Liver (tissue), 9 donors: ENCODE measurements around the gene IL17REL. TPM values are rescaled to one million over a fixed set of nuclear protein-coding genes. Genes with fewer than 3 reads are reported as not detected.

Source experiments
- DNase-seq: peaks from one replicate; pipeline ENCODE4 v3.0.0-alpha.2; 2017; ENCODE audit warnings: low spot score
- H3K27ac ChIP-seq, 2 donors: one replicate each; pipeline ENCODE4 v1.7.0; 2013; ENCODE audit warnings: inconsistent platforms in 2 of 2, low read length in 2 of 2, control low read depth in 1 of 2, low read depth in 1 of 2, mild to moderate bottlenecking in 1 of 2
- H3K27me3 ChIP-seq, 4 donors: one replicate each; pipeline versions ENCODE4 v1.6.1 to v1.7.0; 2013; ENCODE audit warnings: low read length in 3 of 4, inconsistent platforms in 1 of 4, mild to moderate bottlenecking in 1 of 4, moderate library complexity in 1 of 4; ENCODE audit not compliant: control insufficient read depth in 4 of 4, insufficient read depth in 4 of 4
- H3K36me3 ChIP-seq, 4 donors: one replicate each; pipeline versions ENCODE4 v1.6.1 to v1.7.0; 2013; ENCODE audit warnings: low read length in 3 of 4, mild to moderate bottlenecking in 3 of 4, low read depth in 1 of 4, moderate library complexity in 1 of 4; ENCODE audit not compliant: control insufficient read depth in 4 of 4, insufficient read depth in 3 of 4
- H3K4me1 ChIP-seq, 4 donors: one replicate each; pipeline versions ENCODE4 v1.6.1 to v1.7.0; 2013; ENCODE audit warnings: low read length in 3 of 4, mild to moderate bottlenecking in 3 of 4, moderate library complexity in 1 of 4; ENCODE audit not compliant: control insufficient read depth in 4 of 4, insufficient read depth in 4 of 4
- H3K4me3 ChIP-seq, 3 donors: one replicate each; pipeline versions ENCODE4 v1.6.1 to v1.7.0; 2013; ENCODE audit warnings: low read length in 3 of 3, control low read depth in 1 of 3, low read depth in 1 of 3, mild to moderate bottlenecking in 1 of 3
- H3K9ac ChIP-seq, 2 donors: one replicate each; pipeline ENCODE4 v1.7.0; 2013; ENCODE audit warnings: low read length in 2 of 2, mild to moderate bottlenecking in 2 of 2, moderate library complexity in 2 of 2, control low read depth in 1 of 2, low read depth in 1 of 2
- H3K9me3 ChIP-seq, 4 donors: one replicate each; pipeline versions ENCODE4 v1.6.1 to v1.7.0; 2013; ENCODE audit warnings: low read length in 3 of 4; ENCODE audit not compliant: control insufficient read depth in 4 of 4
- ATF3 ChIP-seq: IDR thresholded peaks from 2 replicates; pipeline ENCODE4 v1.6.1; 2016; ENCODE audit warnings: antibody characterized with exemption
- CTCF ChIP-seq: fragments of 150-350 bp; IDR thresholded peaks from 2 replicates; pipeline ENCODE4 v1.5.1; 2017; ENCODE audit warnings: improper control_type of control experiment, low read depth, low read length; ENCODE audit not compliant: missing input control
- EGR1 ChIP-seq, 2 donors: IDR thresholded peaks; 2 replicates each; pipeline ENCODE4 v1.6.1; 2016 to 2018; ENCODE audit warnings: antibody characterized with exemption in 2 of 2, low read depth in 2 of 2
- FOXA1 ChIP-seq: IDR thresholded peaks from 2 replicates; pipeline ENCODE4 v1.6.1; 2016; ENCODE audit warnings: antibody characterized with exemption
- FOXA2 ChIP-seq: IDR thresholded peaks from 2 replicates; pipeline ENCODE4 v1.6.1; 2016; ENCODE audit warnings: antibody characterized with exemption
- GABPA ChIP-seq, 2 donors: IDR thresholded peaks in 1 of 2; conservative IDR thresholded peaks in 1 of 2; 2 replicates each; pipeline ENCODE4 v1.6.1; 2016; ENCODE audit warnings: antibody characterized with exemption in 2 of 2, mild to moderate bottlenecking in 1 of 2, moderate library complexity in 1 of 2
- HNF4A ChIP-seq, 2 donors: conservative IDR thresholded peaks; 2 replicates each; pipeline ENCODE4 v1.6.1; 2016; ENCODE audit warnings: antibody characterized with exemption in 2 of 2, mild to moderate bottlenecking in 2 of 2
- HNF4G ChIP-seq: IDR thresholded peaks from 2 replicates; pipeline ENCODE4 v1.6.1; 2016; ENCODE audit warnings: antibody characterized with exemption
- JUND ChIP-seq, 2 donors: IDR thresholded peaks; 2 replicates each; pipeline ENCODE4 v1.6.1; 2016; ENCODE audit warnings: antibody characterized with exemption in 2 of 2
- MAX ChIP-seq: IDR thresholded peaks from 2 replicates; pipeline ENCODE4 v1.6.1; 2016; ENCODE audit warnings: antibody characterized with exemption
- NR2F2 ChIP-seq: IDR thresholded peaks from 2 replicates; pipeline ENCODE4 v1.6.1; 2016; ENCODE audit warnings: antibody characterized with exemption
- RAD21 ChIP-seq, 2 donors: IDR thresholded peaks; 2 replicates each; pipeline ENCODE4 v1.6.1; 2016; ENCODE audit warnings: antibody characterized with exemption in 2 of 2, mild to moderate bottlenecking in 2 of 2
- REST ChIP-seq: IDR thresholded peaks from 2 replicates; pipeline ENCODE4 v1.6.1; 2016; ENCODE audit warnings: antibody characterized with exemption, mild to moderate bottlenecking
- RXRA ChIP-seq, 2 donors: IDR thresholded peaks; 2 replicates each; pipeline ENCODE4 v1.6.1; 2017 to 2018; ENCODE audit warnings: antibody characterized with exemption in 2 of 2, mild to moderate bottlenecking in 1 of 2
- SP1 ChIP-seq: IDR thresholded peaks from 2 replicates; pipeline ENCODE4 v1.6.1; 2018; ENCODE audit warnings: antibody characterized with exemption, mild to moderate bottlenecking
- TAF1 ChIP-seq: conservative IDR thresholded peaks from 2 replicates; pipeline ENCODE4 v1.6.1; 2016; ENCODE audit warnings: antibody characterized with exemption, mild to moderate bottlenecking
- YY1 ChIP-seq: IDR thresholded peaks from 2 replicates; pipeline ENCODE4 v1.6.1; 2016; ENCODE audit warnings: antibody characterized with exemption, mild to moderate bottlenecking
- ZBTB33 ChIP-seq: IDR thresholded peaks from 2 replicates; pipeline ENCODE4 v1.6.1; 2016; ENCODE audit warnings: antibody characterized with exemption
- WGBS: extraction: QIAGEN DNeasy Blood & Tissue Kit; methylation state at CpG from one replicate; pipeline ENCODE4 v1.1.7; 2013; 5-methylcytosine and 5-hydroxymethylcytosine counted together
- polyA plus RNA-seq, 2 donors: library from polyadenylated mRNA; stranded (reverse) in 1 of 2; unstranded in 1 of 2; fragments of 200-250 nt in 1 of 2; fragments of >200 nt in 1 of 2; fragmentation: Nextera tagmentation in 1 of 2; extraction: Ambion mirVana in 1 of 2; gene quantifications; one replicate each; pipeline versions ENCODE4 v1.2.1 to v1.2.3, GENCODE V29; 2013 to 2015
- total RNA-seq, 2 donors: library from RNA; depleted of rRNA; stranded (reverse); fragments of >200 nt; gene quantifications; one replicate each; pipeline ENCODE4 v1.2.3, GENCODE V29; 2014
- donor health status: healthy.
- donor health status: healthy.
- donor health status: healthy.
- donor health status: healthy.
- donor health status: healthy.

The IL17REL gene
- total and polyA plus RNA-seq, 4 donors = under 0.01 TPM; not detected in 3

GRCh38 chr22:49995041-49995360 is 17.6 kb downstream of the IL17REL start:
- no peak overlapping the region for H3K4me3 ChIP-seq
- H3K9ac ChIP-seq = no peak overlapping the region
- H3K9me3 ChIP-seq = peaks cover 0 to 7% (median 2%) of the 10 kb centered on the region in 4 donors
- peaks cover 0 to 6% (median 3%) of the 10 kb centered on the region in 4 donors for H3K4me1 ChIP-seq
- 77% methylated on average over 3 of the region's 3 CpGs for WGBS
- no peak for TF ChIP-seq NR2F2
- TF ChIP-seq REST = no peak
- no peak for TF ChIP-seq RAD21 (IDR thresholded peaks at IDR 0.05)
- no peak for TF ChIP-seq HNF4G
- TF ChIP-seq HNF4A (conservative IDR thresholded peaks at IDR 0.05) = no peak
- no peak for TF ChIP-seq CTCF
- TF ChIP-seq JUND (IDR thresholded peaks at IDR 0.05) = no peak
- no peak for TF ChIP-seq GABPA (IDR thresholded peaks at IDR 0.05 in 1 of 2, conservative IDR thresholded peaks at IDR 0.05 in 1 of 2)
- TF ChIP-seq ZBTB33 = no peak
- TF ChIP-seq SP1 = no peak
- no peak for TF ChIP-seq YY1
- no peak for TF ChIP-seq RXRA (IDR thresholded peaks at IDR 0.05)
- TF ChIP-seq EGR1 (IDR thresholded peaks at IDR 0.05; ENCODE audit: low read depth in 2 of 2) = no peak
- no peak for TF ChIP-seq TAF1
- TF ChIP-seq FOXA2 = no peak
- TF ChIP-seq MAX = no peak
- TF ChIP-seq ATF3 = no peak
- no peak for TF ChIP-seq FOXA1
- peak; percentile 30 for DNase-seq
- H3K27me3 ChIP-seq = no peaks in the 10 kb centered on the region
- H3K36me3 ChIP-seq = no peaks in the 10 kb centered on the region
- no peak overlapping the region for H3K27ac ChIP-seq
